ENCODE results near the gene TRIM58.

TRIM58 gene

GRCh38 chr1:247895163-247895637 lies 38.2 kb downstream of the TRIM58 start, which contains the start of gene OR2W3:
Gene OR2W3, plus strand, starts transcription at chr1:247895587. Its CDS starts 0 bp downstream, at chr1:247895587.
- no peak for DNase-seq

DNA sequence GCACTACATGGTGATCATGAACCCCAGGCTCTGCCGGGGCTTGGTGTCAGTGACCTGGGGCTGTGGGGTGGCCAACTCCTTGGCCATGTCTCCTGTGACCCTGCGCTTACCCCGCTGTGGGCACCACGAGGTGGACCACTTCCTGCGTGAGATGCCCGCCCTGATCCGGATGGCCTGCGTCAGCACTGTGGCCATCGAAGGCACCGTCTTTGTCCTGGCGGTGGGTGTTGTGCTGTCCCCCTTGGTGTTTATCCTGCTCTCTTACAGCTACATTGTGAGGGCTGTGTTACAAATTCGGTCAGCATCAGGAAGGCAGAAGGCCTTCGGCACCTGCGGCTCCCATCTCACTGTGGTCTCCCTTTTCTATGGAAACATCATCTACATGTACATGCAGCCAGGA lies 39.0 kb downstream of the TRIM58 start:
- DNase-seq = no peak

- no peak for DNase-seq
These were observed 47.1 kb downstream of the TRIM58 start for GRCh38 chr1:247904122-247904521.

DNA sequence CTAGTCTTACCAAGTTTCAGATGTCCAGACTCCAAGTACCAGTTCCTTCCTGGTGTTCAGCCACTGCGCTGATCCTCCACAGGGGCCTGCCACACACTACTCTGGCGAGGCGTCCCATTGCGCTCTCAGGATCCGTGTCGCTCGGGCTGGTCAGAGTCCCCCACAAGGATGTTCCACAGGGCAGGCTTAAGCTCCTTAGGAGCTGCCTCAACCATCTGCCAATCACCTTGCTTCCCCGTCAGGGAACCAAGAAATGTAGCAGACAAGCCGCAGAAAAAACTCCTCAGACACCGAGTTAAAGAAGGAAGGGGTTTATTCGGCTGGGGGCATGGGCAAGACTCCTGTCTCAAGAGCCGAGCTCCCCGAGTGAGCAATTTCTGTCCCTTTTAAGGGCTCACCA lies 48.2 kb downstream of the TRIM58 start:
- DNase-seq = no peak

- no peak for DNase-seq
These were observed 49.0 kb downstream of the TRIM58 start for GRCh38 chr1:247905910-247906503.

DNA sequence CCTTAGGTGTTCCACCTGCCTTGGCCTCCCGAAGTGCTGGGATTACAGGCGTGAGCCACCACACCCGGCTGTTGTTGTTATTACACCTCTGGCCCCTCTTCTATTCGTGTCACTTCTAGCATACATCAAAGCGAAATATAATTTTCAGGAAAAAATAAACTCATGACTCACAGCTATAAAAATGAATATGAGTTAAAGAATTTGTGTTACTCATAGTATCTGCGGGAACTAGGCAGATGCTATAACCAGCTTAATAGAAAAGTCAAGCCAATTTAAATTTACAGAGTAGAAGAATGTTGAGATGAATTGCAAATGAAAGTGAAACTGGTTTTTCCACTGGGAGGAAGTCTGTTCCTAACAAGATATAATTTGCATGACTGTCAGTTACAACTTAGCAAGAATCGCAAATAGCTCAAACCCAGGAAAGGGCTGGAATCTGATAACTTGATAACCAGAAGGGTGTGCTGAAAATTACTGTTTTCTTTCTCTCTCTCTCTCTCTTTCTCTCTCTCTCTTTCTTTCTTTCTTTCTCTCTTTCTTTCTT lies 49.6 kb downstream of the TRIM58 start:
- DNase-seq = no peak

DNA sequence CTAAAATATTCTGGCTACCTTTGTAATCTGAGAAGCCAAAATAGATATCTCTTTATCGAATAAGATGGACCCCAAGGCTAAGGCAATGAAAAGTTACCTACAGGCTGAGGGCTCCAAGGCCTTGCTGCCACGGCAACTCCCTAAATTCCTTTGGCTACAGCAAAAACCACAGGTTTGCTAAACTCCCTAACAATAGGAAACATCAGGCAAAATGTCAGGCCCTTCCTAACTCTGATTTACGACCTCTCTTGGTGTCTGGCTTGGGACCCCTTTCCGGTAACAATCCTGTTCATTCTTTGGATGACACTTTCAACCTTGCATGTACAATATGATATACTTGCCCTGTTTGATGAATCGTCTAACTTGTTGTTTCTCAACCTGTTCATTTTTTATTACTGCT lies 51.8 kb downstream of the TRIM58 start:
- DNase-seq = no peak

DNA sequence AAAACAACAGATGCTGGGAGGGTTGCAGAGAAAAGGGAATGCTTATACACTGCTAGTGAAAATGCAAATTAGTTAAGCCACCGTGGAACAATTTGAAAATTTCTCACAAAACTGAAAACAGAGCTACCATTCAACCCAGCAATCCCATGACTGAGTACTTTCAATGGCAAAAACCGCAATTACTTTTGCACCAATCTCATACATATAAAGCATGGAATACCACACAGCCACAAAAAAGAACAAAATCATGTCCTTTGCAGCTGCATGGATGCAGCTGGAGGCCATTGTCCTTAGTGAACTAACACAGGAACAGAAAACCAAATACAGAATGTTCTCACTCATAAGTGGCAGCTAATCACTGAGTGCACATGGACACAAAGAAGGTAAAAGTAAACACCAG lies 56.8 kb downstream of the TRIM58 start:
- DNase-seq = no peak

- no peak for DNase-seq
These were observed 58.1 kb downstream of the TRIM58 start for GRCh38 chr1:247914941-247915662.

GRCh38 chr1:247919952-247920351 lies 63.0 kb downstream of the TRIM58 start, which contains the start of gene OR2T8:
Gene OR2T8, plus strand, starts transcription at chr1:247920252. Its CDS starts 766 bp downstream, at chr1:247921018.
- DNase-seq = no peak

GRCh38 chr1:247923941-247924340 lies 67.0 kb downstream of the TRIM58 start:
- no peak for DNase-seq

GRCh38 chr1:247924868-247925267 lies 67.9 kb downstream of the TRIM58 start, which contains the start of gene OR2AJ1:
Gene OR2AJ1, plus strand, starts transcription at chr1:247924889. Its CDS starts 8,880 bp downstream, at chr1:247933769.
- no peak for DNase-seq
